ENCODE results near the gene ADGRF1.

Gene ADGRF1

GRCh38 chr6:46967826-46968349 lies 74.2 kb downstream of the ADGRF1 start:
- H3K9ac ChIP-seq (ENCODE audit: low read length): no peak overlapping the region
- no peaks in the 10 kb centered on the region for H3F3A ChIP-seq (ENCODE audit: insufficient read depth)
- no peaks in the 10 kb centered on the region for H3K9me2 ChIP-seq (replicated peaks; ENCODE audit: insufficient read depth, low read length)
- no peaks in the 10 kb centered on the region for H3K27me3 ChIP-seq (ENCODE audit: low read length)
- no peak overlapping the region for H3K4me3 ChIP-seq (ENCODE audit: insufficient read depth, low read length, poor library complexity, severe bottlenecking)
- H2AFZ ChIP-seq (ENCODE audit: low read depth, low read length, severe bottlenecking): no peak overlapping the region
- no peaks in the 10 kb centered on the region for H3K9me3 ChIP-seq (ENCODE audit: insufficient read depth, low read length)
- no peak for TF ChIP-seq CTCF (IDR thresholded peaks at IDR 0.05; ENCODE audit: insufficient read depth, low read length, poor library complexity, severe bottlenecking)
- TF ChIP-seq EZH2phosphoT487 (conservative IDR thresholded peaks at IDR 0.05; ENCODE audit: low read length): no peak
- H3K36me3 ChIP-seq (ENCODE audit: low read length): no peaks in the 10 kb centered on the region
- no peaks in the 10 kb centered on the region; the same call in 1 of the 2 replicates for H4K20me1 ChIP-seq (ENCODE audit: low read depth, low read length)
- no peaks in the 10 kb centered on the region for H3K79me2 ChIP-seq (ENCODE audit: insufficient read depth, low read length)
- no peak overlapping the region for H3K4me2 ChIP-seq (ENCODE audit: low read depth, low read length, poor library complexity, severe bottlenecking)
- H3K27ac ChIP-seq (ENCODE audit: low read depth, low read length): no peak overlapping the region

- TF ChIP-seq EZH2phosphoT487 (conservative IDR thresholded peaks at IDR 0.05; ENCODE audit: low read length) (no peak), CTCF (IDR thresholded peaks at IDR 0.05; ENCODE audit: insufficient read depth, low read length, poor library complexity, severe bottlenecking) (no peak)
- H3K9me3 ChIP-seq (ENCODE audit: insufficient read depth, low read length): no peaks in the 10 kb centered on the region
These were observed 77.2 kb downstream of the ADGRF1 start for GRCh38 chr6:46964716-46965519.

GRCh38 chr6:46963626-46964025 lies 78.5 kb downstream of the ADGRF1 start:
- H4K20me1 ChIP-seq (ENCODE audit: low read depth, low read length): no peaks in the 10 kb centered on the region; the same call in 1 of the 2 replicates
- no peaks in the 10 kb centered on the region for H3K27me3 ChIP-seq (ENCODE audit: low read length)

More at GRCh38 chr6:46964716-46965519, 77.2 kb downstream of the ADGRF1 start:
- Histone ChIP-seq H3K4me2 (ENCODE audit: low read depth, low read length, poor library complexity, severe bottlenecking) (no peak overlapping the region), H3K79me2 (ENCODE audit: insufficient read depth, low read length) (no peaks in the 10 kb centered on the region), H3K27ac (ENCODE audit: low read depth, low read length) (no peak overlapping the region), H3K27me3 (ENCODE audit: low read length) (no peaks in the 10 kb centered on the region), H3K36me3 (ENCODE audit: low read length) (no peaks in the 10 kb centered on the region), H3K9ac (ENCODE audit: low read length) (no peak overlapping the region), H2AFZ (ENCODE audit: low read depth, low read length, severe bottlenecking) (no peak overlapping the region), H3F3A (ENCODE audit: insufficient read depth) (no peaks in the 10 kb centered on the region), H3K9me2 (replicated peaks; ENCODE audit: insufficient read depth, low read length) (no peaks in the 10 kb centered on the region), H4K20me1 (ENCODE audit: low read depth, low read length) (no peaks in the 10 kb centered on the region; the same call in 1 of the 2 replicates), H3K4me3 (ENCODE audit: insufficient read depth, low read length, poor library complexity, severe bottlenecking) (no peak overlapping the region)

More at GRCh38 chr6:46963626-46964025, 78.5 kb downstream of the ADGRF1 start:
- Histone ChIP-seq H2AFZ (ENCODE audit: low read depth, low read length, severe bottlenecking) (no peak overlapping the region), H3F3A (ENCODE audit: insufficient read depth) (no peaks in the 10 kb centered on the region), H3K9me3 (ENCODE audit: insufficient read depth, low read length) (no peaks in the 10 kb centered on the region), H3K4me3 (ENCODE audit: insufficient read depth, low read length, poor library complexity, severe bottlenecking) (no peak overlapping the region), H3K79me2 (ENCODE audit: insufficient read depth, low read length) (no peaks in the 10 kb centered on the region), H3K9ac (ENCODE audit: low read length) (no peak overlapping the region), H3K4me2 (ENCODE audit: low read depth, low read length, poor library complexity, severe bottlenecking) (no peak overlapping the region), H3K27ac (ENCODE audit: low read depth, low read length) (no peak overlapping the region), H3K9me2 (replicated peaks; ENCODE audit: insufficient read depth, low read length) (no peaks in the 10 kb centered on the region), H3K36me3 (ENCODE audit: low read length) (no peaks in the 10 kb centered on the region)
- TF ChIP-seq CTCF (IDR thresholded peaks at IDR 0.05; ENCODE audit: insufficient read depth, low read length, poor library complexity, severe bottlenecking): no peak
- TF ChIP-seq EZH2phosphoT487 (conservative IDR thresholded peaks at IDR 0.05; ENCODE audit: low read length): no peak
